ENCODE data around the gene SDK1. TPM values are rescaled to one million over a fixed set of nuclear protein-coding genes. Genes with fewer than 3 reads are reported as not detected.

SDK1 gene
- total and polyA plus RNA-seq, 2 of the 8 experiments (the other 6 are each of a cell fraction or from before 2014, with no cell fraction given): 3.3 to 7.2 TPM

- CTCF ChIA-PET (ENCODE audit: partially characterized antibody): interaction anchor here (0.7 to 2.7 kb wide), 12 partner anchors 10 to 107 kb away, joined by 3 to 10 read pairs (median 4); no protein-coding TSS in a partner anchor
- H3K4ac ChIP-seq (replicated peaks; ENCODE audit: insufficient read length, low read depth, low read length): no peak overlapping the region
- no peaks in the 10 kb centered on the region for H3K36me3 ChIP-seq (ENCODE audit: control insufficient read depth in 2 of 4, insufficient read depth in 4 of 4, low read length in 3 of 4)
- peaks cover 2 to 8% (median 5%) of the 10 kb centered on the region in 4 experiments; a peak in 6 of 7 replicates for H3K4me1 ChIP-seq (replicated peaks in 1 of 4; ENCODE audit: control insufficient read depth in 3 of 4, insufficient read depth in 4 of 4, low read length in 3 of 4)
- H4K20me1 ChIP-seq (replicated peaks in 1 of 2; ENCODE audit: control insufficient read depth in 1 of 2, insufficient read depth in 2 of 2, low read length in 2 of 2): no peaks in the 10 kb centered on the region
- peaks cover 0 to 9% (median 0%) of the 10 kb centered on the region in 4 experiments; a peak in 3 of 7 replicates for H3K27me3 ChIP-seq (replicated peaks in 1 of 4; ENCODE audit: control insufficient read depth in 3 of 4, extremely low read depth in 1 of 4, insufficient read depth in 3 of 4, low read length in 3 of 4)
- H3K79me1 ChIP-seq (ENCODE audit: low read depth, low read length): no peaks in the 10 kb centered on the region
- FAIRE-seq (no peak), DNase-seq (ENCODE audit: low read depth in 1 of 2, low spot score in 2 of 2) (no peak)
- H3K9me3 ChIP-seq (ENCODE audit: insufficient read depth in 2 of 2, low read depth in 1 of 2, low read length in 1 of 2): no peaks in the 10 kb centered on the region
- H3K18ac ChIP-seq (ENCODE audit: extremely low read depth, low read length): no peak overlapping the region
- peaks cover 0 to 24% of the 10 kb centered on the region in 2 experiments; a peak in 2 of 4 replicates for H3K79me2 ChIP-seq (ENCODE audit: control insufficient read depth in 1 of 2, insufficient read depth in 2 of 2, low read length in 2 of 2)
- H3K56ac ChIP-seq (replicated peaks; ENCODE audit: insufficient read length, low read depth, low read length): no peak overlapping the region
- no peak overlapping the region for H3K27ac ChIP-seq (ENCODE audit: low read depth, low read length)
- peak overlapping the region; percentile 73 to 90 for H3K4me2 ChIP-seq (ENCODE audit: insufficient read depth in 1 of 2, low read depth in 2 of 2, low read length in 2 of 2)
- H2BK15ac ChIP-seq (ENCODE audit: low read length): no peak overlapping the region
- no peak overlapping the region for H2BK5ac ChIP-seq (ENCODE audit: low read depth, low read length)
- H2BK20ac ChIP-seq (ENCODE audit: low read length): no peak overlapping the region
- H2BK12ac ChIP-seq (ENCODE audit: low read depth, low read length): no peak overlapping the region
- no peak overlapping the region for H3K23ac ChIP-seq (ENCODE audit: insufficient read length)
- H2AFZ ChIP-seq (ENCODE audit: low read length): no peak overlapping the region
- no peak overlapping the region for H2BK120ac ChIP-seq (replicated peaks; ENCODE audit: low read depth, low read length)
- H4K5ac ChIP-seq (ENCODE audit: insufficient read length, low read depth, low read length): no peak overlapping the region
- POLR2A ChIA-PET (ENCODE audit: partially characterized antibody): no interaction called here
- H3K23me2 ChIP-seq (ENCODE audit: low read depth, low read length): peaks cover 11% of the 10 kb centered on the region
- 64% methylated on average over 7 of the region's 7 CpGs; no CpG with 5 or more reads in 1 of the 2 experiments for WGBS, 2 experiments (ENCODE audit: extremely low coverage in 1 of 2, insufficient coverage in 1 of 2, insufficient read length in 1 of 2, insufficient replicate concordance in 2 of 2, low coverage in 1 of 2, low lambda C conversion rate in 2 of 2, missing lambda C conversion rate in 1 of 2)
- no peak overlapping the region for H3K9ac ChIP-seq (replicated peaks in 1 of 4; ENCODE audit: extremely low read depth in 1 of 4, low read depth in 3 of 4, low read length in 3 of 4)
- no peak overlapping the region for H4K91ac ChIP-seq (replicated peaks; ENCODE audit: insufficient read length, low read length)
- no peak overlapping the region for H4K8ac ChIP-seq (ENCODE audit: extremely low read depth, insufficient read depth, low read length)
- peak overlapping the region; percentile 53 to 85 (median 62); a peak in 7 of 8 replicates for H3K4me3 ChIP-seq (ENCODE audit: extremely low read depth in 1 of 4, insufficient read depth in 2 of 4, low read depth in 3 of 4, low read length in 4 of 4)
- no peak overlapping the region for H2AK5ac ChIP-seq (ENCODE audit: low read depth, low read length)
- H3K14ac ChIP-seq (ENCODE audit: insufficient read length): no peak overlapping the region
- TF ChIP-seq PHF8 (conservative IDR thresholded peaks at IDR 0.05; ENCODE audit: low read depth, low read length) (no peak), HDAC2 (IDR thresholded peaks at IDR 0.05; ENCODE audit: borderline replicate concordance in 1 of 2, low read depth in 2 of 2, low read length in 2 of 2) (no peak), SUZ12 (IDR thresholded peaks at IDR 0.05; ENCODE audit: low read length) (no peak), CREB1 (IDR thresholded peaks at IDR 0.05) (no peak), NRF1 (IDR thresholded peaks at IDR 0.05; ENCODE audit: low read depth, low read length) (no peak), SIN3A (conservative IDR thresholded peaks at IDR 0.05 in 1 of 2, IDR thresholded peaks at IDR 0.05 in 1 of 2; ENCODE audit: low read depth in 1 of 2, low read length in 2 of 2) (no peak), TBP (IDR thresholded peaks at IDR 0.05; ENCODE audit: low read depth, low read length) (no peak), RAD21 (IDR thresholded peaks at IDR 0.05 in 1 of 2, conservative IDR thresholded peaks at IDR 0.05 in 1 of 2; ENCODE audit: low read depth in 2 of 2, low read length in 2 of 2) (no peak), CHD2 (IDR thresholded peaks at IDR 0.05; ENCODE audit: low read length) (no peak), MAFK (IDR thresholded peaks at IDR 0.05; ENCODE audit: low read depth, low read length) (no peak), KDM4A (IDR thresholded peaks at IDR 0.05; ENCODE audit: low read depth, low read length, severe bottlenecking) (no peak), CBX8 (IDR thresholded peaks at IDR 0.05; ENCODE audit: borderline replicate concordance, low read depth, low read length) (no peak), POLR2A (IDR thresholded peaks at IDR 0.05; ENCODE audit: control extremely low read depth in 1 of 2, low read depth in 2 of 2, low read length in 2 of 2) (no peak)
Measured at GRCh38 chr7:3302681-3303320, 1.7 kb downstream of the SDK1 start.
